Adrenal gland (tissue), 12 donors: ENCODE results near the gene GSE1. TPM values are rescaled to one million over a fixed set of nuclear protein-coding genes. Genes with fewer than 3 reads are reported as not detected.
A peak's percentile ranks its signal among the peaks of the same experiment; 100 is the strongest.

Experiments
- DNase-seq, 7 donors: peaks; one replicate each; pipeline ENCODE4 v3.0.0-alpha.2; 2019 to 2020
- H3K27ac ChIP-seq, 5 donors: fragments of 200-600 bp; sonication (generic) in 4 of 5; 1 replicate in 3 of 5; 2 replicates in 2 of 5; pipeline versions ENCODE4 v1.5.1 to v1.8.0; 2016 to 2020; ENCODE audit warnings: mild to moderate bottlenecking in 1 of 5
- H3K27me3 ChIP-seq: fragments of 200-600 bp; 2 replicates; pipeline ENCODE4 v1.8.0; 2021
- H3K36me3 ChIP-seq, 2 donors: fragments of 200-600 bp; replicated peaks in 1 of 2; 1 replicate in 1 of 2; 2 replicates in 1 of 2; pipeline versions ENCODE4 v1.5.1 to v1.8.0; 2018 to 2022
- H3K4me1 ChIP-seq, 2 donors: fragments of 200-600 bp; replicated peaks in 1 of 2; 1 replicate in 1 of 2; 2 replicates in 1 of 2; pipeline versions ENCODE4 v1.5.1 to v1.8.0; 2018 to 2021
- H3K4me3 ChIP-seq, 4 donors: fragments of 200-600 bp; sonication (generic) in 3 of 4; one replicate each; pipeline ENCODE4 v1.5.1; 2016 to 2018
- H3K9me3 ChIP-seq, 3 donors: fragments of 200-600 bp; sonication (generic) in 1 of 3; replicated peaks in 1 of 3; 1 replicate in 2 of 3; 2 replicates in 1 of 3; pipeline versions ENCODE4 v1.5.1 to v1.8.0; 2016 to 2021
- CTCF ChIP-seq, 6 experiments: fragments of 450-650 bp in 4 of 6; fragments of 200-600 bp in 2 of 6; sonication (generic) in 1 of 6; IDR thresholded peaks; 1 replicate in 5 of 6; 2 replicates in 1 of 6; pipeline versions ENCODE4 v1.5.1 to v1.8.0; 2016 to 2021; ENCODE audit warnings: antibody characterized with exemption in 6 of 6, mild to moderate bottlenecking in 2 of 6, moderate library complexity in 1 of 6
- POLR2A ChIP-seq, 2 donors: fragments of 450-650 bp; IDR thresholded peaks; one replicate each; pipeline ENCODE4 v1.6.1; 2017; ENCODE audit warnings: antibody characterized with exemption in 2 of 2, mild to moderate bottlenecking in 2 of 2, moderate library complexity in 1 of 2
- WGBS, 4 donors: extraction: QIAGEN DNeasy Blood & Tissue Kit in 2 of 4; methylation state at CpG; one replicate each; pipeline versions ENCODE4 v1.1.5 to v1.1.7; 2013 to 2017; 5-methylcytosine and 5-hydroxymethylcytosine counted together
- intact Hi-C, 2 donors: fragments of 100-400 bp; cut with DNase I; formaldehyde crosslinking; loops; one replicate each; pipeline versions ENCODE4 v1.14.1 to v1.15.0; 2022 to 2023
- polyA plus RNA-seq, 3 donors: library from polyadenylated mRNA; stranded (reverse); fragments of 200-250 nt in 2 of 3; fragments of 350-450 nt in 1 of 3; fragmentation: Illumina TruSeq in 1 of 3; extraction: RNeasy Lipid Tissue Mini Kit (QIAGEN cat#74804) in 1 of 3; gene quantifications; one replicate each; pipeline ENCODE4 v1.2.3, GENCODE V29; 2013 to 2014
- total RNA-seq, 9 donors: library from RNA; depleted of rRNA in 4 of 9; stranded (reverse); fragments of >200 nt in 4 of 9; fragments of 120-200 nt in 1 of 9; fragmentation: NEBNext Ultra II Directional in 1 of 9; extraction: Animal tissue kit (Norgen Biotek cat#: 25700) in 1 of 9; gene quantifications; one replicate each; pipeline versions ENCODE4 v1.1.0 to v1.2.4, GENCODE V29; 2013 to 2023
- donor health status: healthy with polysubstance abuse.
- donor health status: Bipolar disorder and iron deficiency.
- donor health status: DM: yes; HTN: yes; CAD: no.
- donor health status: DM: no; HTN: no; CAD: no.
- donor health status: DM: no; HTN: no; CAD: no.
- donor health status: DM: yes; HTN: yes; CAD: no.

GSE1 gene
- total and polyA plus RNA-seq, 12 donors, result 7.8 to 99.9 (median 64.8) TPM

DNA sequence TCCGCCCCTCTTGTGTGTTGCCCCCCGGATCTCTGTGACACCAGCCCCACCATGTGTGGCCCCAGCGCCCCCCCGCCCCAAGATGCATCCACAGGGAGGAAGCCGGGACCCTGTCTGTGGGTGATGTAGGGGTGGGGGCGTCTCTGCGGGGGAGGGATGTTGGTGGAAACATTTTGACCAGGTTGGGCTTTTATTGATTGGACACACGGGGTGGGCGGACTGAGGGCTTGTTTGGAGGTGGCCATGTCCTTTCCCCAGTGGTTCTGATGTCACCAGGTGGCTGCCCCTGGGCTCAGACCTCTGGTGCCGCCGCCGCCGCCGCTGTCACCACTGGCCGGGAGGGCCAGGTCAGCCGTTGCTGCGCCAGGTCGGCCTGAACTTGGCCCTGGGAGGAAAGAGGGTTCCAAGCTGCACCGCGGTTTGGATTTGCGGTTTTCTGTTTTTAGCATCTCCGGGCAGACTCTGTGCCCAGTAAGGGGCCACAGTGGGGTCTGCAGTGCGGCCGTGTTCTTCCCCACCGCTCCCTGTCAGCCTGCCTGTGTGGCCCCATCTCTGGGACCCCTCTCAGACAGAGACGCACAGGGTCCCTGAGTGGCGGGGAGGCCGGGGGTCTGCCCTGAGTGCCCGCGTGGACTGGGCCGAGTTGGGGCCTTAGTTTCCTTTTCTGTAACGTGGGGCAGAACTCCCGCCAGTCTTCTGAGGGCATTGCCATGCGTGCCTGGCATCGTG lies 19.8 kb downstream of the GSE1 start:
- Histone ChIP-seq H3K27me3 (no peaks in the 10 kb centered on the region), H3K4me1 (peaks cover 13 to 50% of the 10 kb centered on the region in 2 donors), H3K4me3 (no peak overlapping the region), H3K9me3 (no peaks in the 10 kb centered on the region), H3K27ac (peak overlapping the region in 1 of 5 donors; percentile 27), H3K36me3 (no peaks in the 10 kb centered on the region)
- WGBS, 4 donors, result 86 to 93% (median 92%) methylated on average over 4 to 35 of the region's 35 CpGs
- no peak for TF ChIP-seq CTCF (IDR thresholded peaks at IDR 0.05)
- TF ChIP-seq POLR2A (IDR thresholded peaks at IDR 0.05), result no peak
- DNase-seq, result no peak
- intact Hi-C loops, result no loop called here

DNA sequence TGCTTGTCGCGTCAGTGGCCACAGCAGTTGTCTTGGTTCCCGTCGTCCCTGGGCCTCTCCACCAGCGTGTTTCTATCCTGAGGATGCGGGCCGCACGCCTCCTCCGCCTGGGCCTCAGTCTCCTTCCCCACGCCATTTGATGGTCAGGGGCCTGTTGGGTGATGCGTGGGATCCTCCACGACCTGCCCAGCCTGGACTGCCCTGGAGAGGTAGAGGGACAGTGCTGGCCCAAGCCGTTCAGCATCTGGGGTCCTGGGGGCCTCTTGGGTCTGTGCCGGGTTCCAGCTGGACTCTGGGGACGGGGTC lies 20.3 kb downstream of the GSE1 start:
- Histone ChIP-seq H3K9me3 (no peaks in the 10 kb centered on the region), H3K4me1 (peaks cover 15 to 50% of the 10 kb centered on the region in 2 donors), H3K4me3 (no peak overlapping the region), H3K27ac (no peak overlapping the region), H3K27me3 (no peaks in the 10 kb centered on the region), H3K36me3 (no peaks in the 10 kb centered on the region)
- no peak for TF ChIP-seq CTCF (IDR thresholded peaks at IDR 0.05)
- TF ChIP-seq POLR2A (IDR thresholded peaks at IDR 0.05), result no peak
- DNase-seq, result no peak
- WGBS, 4 donors, result 92 to 96% (median 94%) methylated on average over 12 to 15 of the region's 15 CpGs
- intact Hi-C loops, result no loop called here

GRCh38 chr16:85633888-85634287 lies 20.8 kb downstream of the GSE1 start:
- Histone ChIP-seq H3K9me3 (no peaks in the 10 kb centered on the region), H3K4me1 (peaks cover 20 to 51% of the 10 kb centered on the region in 2 donors), H3K36me3 (no peaks in the 10 kb centered on the region), H3K4me3 (no peak overlapping the region), H3K27ac (peak overlapping the region in 1 of 5 donors; percentile 93), H3K27me3 (no peaks in the 10 kb centered on the region)
- intact Hi-C loops, result no loop called here
- no peak for DNase-seq
- 94 to 96% (median 95%) methylated on average over 19 to 35 of the region's 35 CpGs for WGBS, 4 donors
- TF ChIP-seq CTCF (IDR thresholded peaks at IDR 0.05) (no peak), POLR2A (IDR thresholded peaks at IDR 0.05) (no peak)

GRCh38 chr16:85634747-85635544 lies 21.8 kb downstream of the GSE1 start:
- intact Hi-C loops, result no loop called here
- 77 to 81% (median 79%) methylated on average over 17 to 24 of the region's 24 CpGs for WGBS, 4 donors
- no peaks in the 10 kb centered on the region for H3K27me3 ChIP-seq

More at GRCh38 chr16:85634747-85635544, 21.8 kb downstream of the GSE1 start:
- Histone ChIP-seq H3K36me3 (no peaks in the 10 kb centered on the region), H3K4me1 (peaks cover 31 to 58% of the 10 kb centered on the region in 2 donors), H3K27ac (peak overlapping the region in 4 of 5 donors; percentile 7 to 93 (median 61)), H3K4me3 (no peak overlapping the region), H3K9me3 (no peaks in the 10 kb centered on the region)
- TF ChIP-seq POLR2A (IDR thresholded peaks at IDR 0.05) (no peak), CTCF (IDR thresholded peaks at IDR 0.05) (peak in 3 of 6 experiments; percentile 11 to 18 (median 15))
- no peak for DNase-seq
